HG03520 (cell line): ENCODE measurements around the gene KLHDC7B.

ENCODE experiments used
- ATAC-seq: cut with Tn5 transposase; IDR thresholded peaks from one replicate; pipeline ENCODE4 v1.9.1; 2021; ENCODE audit warnings: mild to moderate bottlenecking, moderate library complexity; ENCODE audit not compliant: unreplicated experiment

The KLHDC7B gene

GRCh38 chr22:50585238-50585637, 39.5 kb downstream of the KLHDC7B start:
- no peak for ATAC-seq

DNA sequence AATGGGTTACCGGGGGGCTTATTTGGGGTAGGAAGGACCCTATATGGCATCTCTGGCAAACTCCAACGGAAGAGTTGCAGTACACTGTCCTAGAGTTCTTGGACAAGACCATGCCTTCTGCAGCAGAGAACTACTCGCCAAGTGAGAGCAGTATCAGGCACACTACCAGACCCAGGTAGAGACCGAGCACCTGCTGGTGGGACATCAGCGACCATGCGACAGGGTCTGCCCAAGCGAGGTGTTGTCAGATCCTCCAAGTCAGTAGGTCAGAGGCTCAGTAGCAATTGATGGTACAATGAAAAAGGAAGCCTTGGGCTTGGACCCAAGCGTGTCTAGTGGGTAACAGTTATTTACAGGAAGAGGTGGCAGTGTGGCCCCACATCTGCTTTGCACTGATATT, 40.1 kb downstream of the KLHDC7B start:
- ATAC-seq, result no peak

DNA sequence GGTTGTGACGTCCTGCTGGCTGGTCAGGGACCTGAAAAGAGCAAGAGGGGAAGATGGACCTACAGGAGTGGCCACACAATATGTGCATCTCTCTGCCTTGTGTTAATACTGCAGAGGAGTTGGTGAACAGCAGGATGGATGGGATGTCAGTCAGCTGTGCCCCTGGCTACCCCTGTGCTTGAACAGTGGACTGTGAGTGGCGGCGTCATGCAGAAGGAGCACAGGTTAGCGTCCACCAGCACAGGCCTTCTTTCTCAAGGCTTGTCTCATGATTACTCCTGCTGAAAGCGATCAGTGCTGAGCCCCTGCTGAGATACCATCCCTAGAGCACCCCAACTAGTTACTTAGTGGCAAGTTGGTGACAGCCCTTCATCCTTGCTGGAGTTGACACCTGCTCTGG, 40.7 kb downstream of the KLHDC7B start:
- ATAC-seq, result no peak

DNA sequence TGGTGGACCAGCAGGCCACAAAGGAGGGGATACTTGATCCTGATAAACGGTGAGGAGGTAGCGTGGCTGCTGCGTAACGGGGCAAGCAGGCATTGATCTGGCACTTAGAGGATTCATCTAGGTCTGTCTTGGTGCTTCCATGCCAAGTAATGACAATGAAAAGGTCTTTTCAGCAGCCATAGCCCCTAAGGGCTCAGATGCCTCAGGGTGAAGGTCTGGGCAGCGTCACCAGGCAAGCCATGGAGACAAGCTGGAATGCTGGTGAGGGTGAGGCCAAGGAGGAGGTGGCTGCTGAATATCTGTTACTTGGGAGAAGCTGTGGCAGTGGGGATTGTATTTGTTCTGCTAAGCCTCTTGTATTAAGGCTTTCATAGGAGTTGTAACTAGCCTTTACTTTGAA, 41.7 kb downstream of the KLHDC7B start:
- ATAC-seq, result no peak

GRCh38 chr22:50595189-50595588, 49.5 kb downstream of the KLHDC7B start:
- no peak for ATAC-seq

- no peak for ATAC-seq
Measured at GRCh38 chr22:50597097-50597496, 51.4 kb downstream of the KLHDC7B start.

- ATAC-seq, result no peak
Measured at GRCh38 chr22:50599816-50600455, 54.2 kb downstream of the KLHDC7B start.

GRCh38 chr22:50600538-50600937, 54.8 kb downstream of the KLHDC7B start, which contains the start of gene MAPK8IP2:
Gene MAPK8IP2 (plus strand): TSS chr22:50600793. CDS start chr22:50600819, 26 bp downstream.
- no peak for ATAC-seq
